ENCODE measurements around the gene GOLGA7B. TPM values are rescaled to one million over a fixed set of nuclear protein-coding genes. Genes with fewer than 3 reads are reported as not detected.

GOLGA7B gene
- total RNA-seq, 2 experiments from 2014 or later, result 1.5 to 4.3 TPM

GRCh38 chr10:97894092-97894491, 44.4 kb downstream of the GOLGA7B start:
- DNase-seq, result no peak
- Mint-ChIP-seq H3K4me1 (no peaks in the 10 kb centered on the region), H3K9me3 (ENCODE audit: low read depth) (no peaks in the 10 kb centered on the region), H3K27ac (no peak overlapping the region), H3K36me3 (no peaks in the 10 kb centered on the region), H3K27me3 (peaks cover 13% of the 10 kb centered on the region), H3K4me3 (no peak overlapping the region)
- ATAC-seq, result no peak
- CTCF ChIA-PET, result interaction anchor here (1.0 kb wide), 1 partner anchor 148 kb away, joined by 3 read pairs; no protein-coding TSS in a partner anchor

DNA sequence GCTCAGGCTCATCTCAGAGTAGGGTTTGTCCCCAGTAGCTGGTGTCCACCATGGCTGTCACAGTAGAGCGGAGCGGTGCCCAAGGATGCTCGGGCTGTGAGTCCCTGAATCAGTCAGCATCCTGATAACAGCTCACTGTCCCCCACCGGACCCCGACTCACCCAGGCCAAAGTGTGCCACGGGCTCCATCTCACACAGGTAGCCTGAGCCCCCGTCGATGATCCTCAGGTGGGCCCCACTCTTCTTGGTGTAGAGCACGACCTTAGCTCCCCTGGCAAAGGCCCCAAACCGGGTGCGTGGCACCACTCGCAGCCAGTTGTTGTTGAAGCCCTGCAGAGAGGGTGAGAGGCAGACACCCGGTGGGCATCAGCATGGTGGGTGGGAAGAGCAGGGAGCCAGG, 45.4 kb downstream of the GOLGA7B start:
- DNase-seq (no peak), ATAC-seq (no peak)
- Mint-ChIP-seq H3K4me1 (no peaks in the 10 kb centered on the region), H3K9me3 (ENCODE audit: low read depth) (no peaks in the 10 kb centered on the region), H3K4me3 (no peak overlapping the region), H3K27me3 (peaks cover 13% of the 10 kb centered on the region), H3K27ac (no peak overlapping the region), H3K36me3 (no peaks in the 10 kb centered on the region)
- CTCF ChIA-PET, result no interaction called here

DNA sequence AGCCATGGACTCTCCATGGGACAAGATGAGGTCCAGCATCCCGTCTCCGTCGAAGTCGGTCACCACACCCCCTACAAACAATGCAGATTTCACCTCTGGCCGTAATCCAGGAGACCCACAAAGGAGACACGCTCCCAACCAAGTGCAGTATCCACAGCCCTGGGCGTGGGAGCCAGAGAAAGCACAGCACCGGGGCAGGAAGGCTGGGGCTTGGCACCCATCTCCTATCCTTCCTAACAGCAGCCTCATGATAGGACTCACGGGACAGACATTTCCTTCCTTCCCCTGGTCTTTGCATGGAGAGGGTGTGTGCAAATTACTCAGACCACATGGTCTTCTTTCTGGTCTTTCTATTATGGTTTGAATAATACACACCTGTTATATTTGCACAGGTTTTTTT, 46.3 kb downstream of the GOLGA7B start:
- DNase-seq, result no peak
- peaks cover 13% of the 10 kb centered on the region for H3K27me3 Mint-ChIP-seq
- no peak overlapping the region for H3K27ac Mint-ChIP-seq
- no peaks in the 10 kb centered on the region for H3K4me1 Mint-ChIP-seq
- no peaks in the 10 kb centered on the region for H3K9me3 Mint-ChIP-seq (ENCODE audit: low read depth)
- no peaks in the 10 kb centered on the region for H3K36me3 Mint-ChIP-seq
- no peak for ATAC-seq
- no peak overlapping the region for H3K4me3 Mint-ChIP-seq
- CTCF ChIA-PET, result no interaction called here

DNA sequence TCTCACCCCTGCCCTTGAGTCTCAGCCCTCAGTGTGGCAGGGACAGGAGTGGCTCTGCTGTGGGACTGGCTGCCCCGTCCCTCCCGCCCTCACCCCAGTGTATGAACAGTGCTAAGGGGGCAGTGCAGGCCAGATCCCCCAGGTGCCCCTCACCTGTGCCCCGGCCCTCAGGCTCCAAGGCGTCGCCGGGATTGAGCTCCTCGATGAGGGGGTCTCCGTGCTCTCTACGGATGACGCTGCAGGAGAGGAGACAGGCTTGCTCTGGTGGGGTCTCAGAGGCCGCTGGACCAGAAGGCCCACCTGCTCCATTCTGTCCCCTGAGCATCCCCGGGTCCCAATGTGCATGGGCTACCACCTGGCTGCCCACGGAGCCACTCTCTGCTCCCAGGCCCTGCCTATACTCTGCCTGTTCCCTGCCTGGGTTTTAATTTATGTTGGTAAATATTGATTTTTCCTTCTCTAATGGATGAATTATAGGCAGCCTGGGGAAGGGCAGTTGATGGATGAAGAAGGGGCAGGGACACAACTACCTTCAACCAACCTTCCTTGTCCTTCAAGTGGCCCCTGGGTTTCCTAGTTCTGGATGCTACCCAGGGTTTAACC, 47.2 kb downstream of the GOLGA7B start:
- Mint-ChIP-seq H3K27me3 (peaks cover 13% of the 10 kb centered on the region), H3K4me1 (no peaks in the 10 kb centered on the region), H3K27ac (no peak overlapping the region), H3K9me3 (ENCODE audit: low read depth) (no peaks in the 10 kb centered on the region), H3K4me3 (no peak overlapping the region), H3K36me3 (no peaks in the 10 kb centered on the region)
- ATAC-seq (no peak), DNase-seq (no peak)
- CTCF ChIA-PET, result interaction anchor here (1.1 to 2.9 kb wide), 2 partner anchors 18 to 28 kb away, joined by 3 to 13 read pairs; no protein-coding TSS in a partner anchor

GRCh38 chr10:97898429-97898828, 48.8 kb downstream of the GOLGA7B start:
- ATAC-seq (no peak), DNase-seq (no peak)
- Mint-ChIP-seq H3K4me3 (no peak overlapping the region), H3K27ac (no peak overlapping the region), H3K4me1 (no peaks in the 10 kb centered on the region), H3K9me3 (ENCODE audit: low read depth) (no peaks in the 10 kb centered on the region), H3K36me3 (no peaks in the 10 kb centered on the region), H3K27me3 (peaks cover 5% of the 10 kb centered on the region)
- CTCF ChIA-PET, result interaction anchor here (2.9 kb wide), 1 partner anchor 17 kb away, joined by 13 read pairs; no protein-coding TSS in a partner anchor

DNA sequence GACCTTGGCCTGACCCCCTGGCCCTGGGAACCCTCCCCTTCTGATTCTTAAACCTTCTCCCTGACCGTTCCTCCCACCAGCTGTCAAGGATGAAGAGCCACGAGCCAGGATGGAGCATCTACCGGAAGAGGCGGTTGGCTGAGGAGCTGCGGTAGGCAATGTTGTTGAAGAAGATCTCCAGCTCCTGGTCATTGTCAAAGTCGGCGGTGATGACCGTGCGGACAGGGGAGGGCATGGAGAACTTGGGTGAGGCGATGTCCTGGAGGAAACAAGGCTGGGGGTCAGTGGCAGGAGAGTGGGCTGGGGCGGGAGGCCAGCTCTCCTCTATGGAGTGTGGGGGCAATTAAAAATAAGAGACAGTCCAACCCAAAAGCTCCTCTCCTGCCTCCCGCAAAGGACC, 51.7 kb downstream of the GOLGA7B start:
- no peaks in the 10 kb centered on the region for H3K4me1 Mint-ChIP-seq
- H3K36me3 Mint-ChIP-seq, result no peaks in the 10 kb centered on the region
- peaks cover 13% of the 10 kb centered on the region for H3K27me3 Mint-ChIP-seq
- H3K9me3 Mint-ChIP-seq (ENCODE audit: low read depth), result no peaks in the 10 kb centered on the region
- no peak overlapping the region for H3K4me3 Mint-ChIP-seq
- no peak for DNase-seq
- CTCF ChIA-PET, result interaction anchor here (1.5 kb wide), 1 partner anchor 200 kb away, joined by 5 read pairs; no protein-coding TSS in a partner anchor
- no peak overlapping the region for H3K27ac Mint-ChIP-seq
- ATAC-seq, result no peak

DNA sequence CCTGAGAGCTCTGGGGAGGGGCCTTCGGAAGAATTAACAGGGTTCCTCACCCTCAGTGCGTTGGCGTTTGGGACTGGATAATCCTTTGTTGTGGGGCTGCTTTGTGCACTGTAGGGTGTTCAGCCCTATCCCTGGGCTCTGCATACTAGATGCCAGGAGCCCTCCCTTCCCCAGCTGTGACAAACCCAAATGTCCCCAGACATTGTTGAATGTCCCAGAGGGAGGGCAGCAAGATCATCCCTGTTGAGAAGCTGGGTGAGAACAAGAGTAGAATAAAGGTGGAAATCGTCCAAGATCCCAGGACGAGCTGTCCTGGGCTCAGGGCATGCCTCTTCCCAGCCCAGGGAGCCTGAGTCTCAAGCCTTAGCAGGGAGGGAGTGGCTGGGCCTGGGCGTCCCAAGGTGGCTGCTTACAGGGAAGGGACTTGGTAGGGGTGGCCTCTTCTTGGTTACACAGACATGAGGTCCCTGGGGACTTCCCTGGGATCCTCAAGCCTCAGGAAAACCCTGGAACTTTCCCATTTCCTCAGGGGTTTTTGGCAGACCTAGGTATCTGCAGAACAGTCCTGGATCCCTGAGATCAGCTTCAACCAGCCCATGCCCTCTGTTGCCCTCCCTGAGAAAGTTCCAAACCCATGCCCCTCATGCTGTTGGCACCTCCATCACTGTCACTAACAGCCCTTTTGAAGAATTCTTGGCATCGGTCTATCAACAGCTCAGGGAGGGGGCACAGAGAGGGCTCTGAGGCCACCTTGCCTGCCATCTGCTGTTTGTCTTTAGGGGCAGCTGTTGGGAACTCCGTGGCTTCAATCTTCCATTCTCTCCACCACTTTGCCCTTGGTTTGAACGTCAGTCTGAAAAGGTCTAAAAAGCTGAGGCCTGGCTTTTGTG, 53.7 kb downstream of the GOLGA7B start:
- Mint-ChIP-seq H3K9me3 (ENCODE audit: low read depth) (no peaks in the 10 kb centered on the region), H3K36me3 (no peaks in the 10 kb centered on the region), H3K27me3 (peaks cover 16% of the 10 kb centered on the region), H3K4me3 (no peak overlapping the region), H3K4me1 (no peaks in the 10 kb centered on the region), H3K27ac (no peak overlapping the region)
- ATAC-seq, result no peak
- no peak for DNase-seq
- CTCF ChIA-PET, result interaction anchor here (2.0 kb wide), 1 partner anchor 12 kb away, joined by 13 read pairs; no protein-coding TSS in a partner anchor

DNA sequence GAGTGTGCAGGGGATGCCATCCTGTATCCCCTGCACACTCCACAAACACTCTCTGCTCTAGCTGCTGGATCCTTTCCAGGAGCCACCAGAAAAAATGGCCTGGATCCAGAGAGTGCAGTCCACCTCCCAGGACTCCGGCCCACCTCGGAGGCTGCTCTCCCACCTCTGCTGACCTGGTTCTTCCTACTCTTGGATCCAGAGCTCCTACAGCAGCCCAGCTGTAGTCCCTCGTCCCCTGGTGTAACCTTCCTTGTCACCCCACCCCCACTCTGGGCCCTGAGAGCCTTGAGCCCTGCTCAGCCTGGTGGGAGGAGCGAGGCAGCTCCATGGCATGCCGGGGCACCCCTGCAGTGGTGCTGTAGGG, 54.4 kb downstream of the GOLGA7B start:
- Mint-ChIP-seq H3K4me3 (no peak overlapping the region), H3K36me3 (no peaks in the 10 kb centered on the region), H3K27ac (no peak overlapping the region), H3K4me1 (no peaks in the 10 kb centered on the region), H3K27me3 (peaks cover 17% of the 10 kb centered on the region), H3K9me3 (ENCODE audit: low read depth) (no peaks in the 10 kb centered on the region)
- CTCF ChIA-PET, result interaction anchor here (2.0 kb wide), 1 partner anchor 11 kb away, joined by 13 read pairs; no protein-coding TSS in a partner anchor
- ATAC-seq, result no peak
- DNase-seq, result no peak

- H3K4me1 Mint-ChIP-seq, result no peaks in the 10 kb centered on the region
- H3K9me3 Mint-ChIP-seq (ENCODE audit: low read depth), result no peaks in the 10 kb centered on the region
- DNase-seq (no peak), ATAC-seq (no peak)
- no peak overlapping the region for H3K4me3 Mint-ChIP-seq
- CTCF ChIA-PET, result interaction anchor here (1.4 to 2.0 kb wide), 3 partner anchors 10 to 141 kb away, joined by 5 to 13 read pairs (median 8); no protein-coding TSS in a partner anchor
- H3K36me3 Mint-ChIP-seq, result no peaks in the 10 kb centered on the region
- H3K27ac Mint-ChIP-seq, result no peak overlapping the region
- peaks cover 19% of the 10 kb centered on the region for H3K27me3 Mint-ChIP-seq
Observed at GRCh38 chr10:97904576-97904975, 54.9 kb downstream of the GOLGA7B start.

DNA sequence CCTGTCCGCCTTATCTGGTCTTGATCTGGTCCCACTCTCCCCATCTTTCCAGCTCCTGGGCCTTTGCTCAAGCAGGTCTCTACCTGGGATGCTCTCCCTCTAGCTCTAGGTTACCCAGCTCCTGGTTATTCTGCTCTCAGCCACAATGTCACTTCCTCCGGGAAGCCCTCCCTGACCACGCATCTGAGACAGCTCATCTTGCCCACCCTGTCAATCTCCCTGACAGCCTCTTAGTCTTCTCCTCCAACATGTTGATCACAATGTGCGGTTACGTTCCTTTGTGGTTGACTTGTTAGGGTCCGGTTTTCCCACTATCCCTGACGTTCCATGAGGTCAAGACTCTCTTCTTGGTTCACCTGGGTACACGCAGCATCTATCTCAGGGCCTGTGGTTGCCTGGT, 55.6 kb downstream of the GOLGA7B start:
- CTCF ChIA-PET, result interaction anchor here (1.4 to 1.7 kb wide), 2 partner anchors 10 to 141 kb away, joined by 5 to 8 read pairs; no protein-coding TSS in a partner anchor
- no peak for ATAC-seq
- Mint-ChIP-seq H3K27me3 (peaks cover 23% of the 10 kb centered on the region), H3K4me3 (no peak overlapping the region), H3K27ac (no peak overlapping the region), H3K9me3 (ENCODE audit: low read depth) (no peaks in the 10 kb centered on the region), H3K36me3 (no peaks in the 10 kb centered on the region), H3K4me1 (no peaks in the 10 kb centered on the region)
- no peak for DNase-seq

DNA sequence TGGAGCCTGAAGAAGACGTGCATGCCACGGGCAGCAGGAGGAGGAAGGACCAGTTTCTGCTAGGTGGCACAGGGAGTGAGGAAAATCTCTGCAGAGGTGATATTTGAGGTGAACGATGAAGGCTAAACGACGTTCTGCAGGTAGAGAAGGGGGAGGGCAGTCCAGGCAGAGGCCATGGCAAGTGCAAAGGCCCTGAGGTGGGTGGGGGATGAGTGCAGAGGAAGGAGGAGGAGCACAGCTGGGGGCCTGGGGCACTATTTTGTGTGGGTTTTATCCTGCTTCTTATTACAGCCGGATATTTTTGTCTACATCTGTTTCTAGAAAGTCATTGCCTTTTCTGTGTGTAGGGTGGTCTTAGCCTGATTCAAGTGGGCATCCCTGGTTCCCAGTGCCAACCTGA, 57.6 kb downstream of the GOLGA7B start:
- ATAC-seq (no peak), DNase-seq (no peak)
- no peaks in the 10 kb centered on the region for H3K36me3 Mint-ChIP-seq
- no peaks in the 10 kb centered on the region for H3K9me3 Mint-ChIP-seq (ENCODE audit: low read depth)
- no peak overlapping the region for H3K27ac Mint-ChIP-seq
- CTCF ChIA-PET, result interaction anchor here (0.6 kb wide), 1 partner anchor 38 kb away, joined by 3 read pairs; no protein-coding TSS in a partner anchor
- H3K4me3 Mint-ChIP-seq, result no peak overlapping the region
- H3K27me3 Mint-ChIP-seq, result peaks cover 32% of the 10 kb centered on the region
- H3K4me1 Mint-ChIP-seq, result no peaks in the 10 kb centered on the region

DNA sequence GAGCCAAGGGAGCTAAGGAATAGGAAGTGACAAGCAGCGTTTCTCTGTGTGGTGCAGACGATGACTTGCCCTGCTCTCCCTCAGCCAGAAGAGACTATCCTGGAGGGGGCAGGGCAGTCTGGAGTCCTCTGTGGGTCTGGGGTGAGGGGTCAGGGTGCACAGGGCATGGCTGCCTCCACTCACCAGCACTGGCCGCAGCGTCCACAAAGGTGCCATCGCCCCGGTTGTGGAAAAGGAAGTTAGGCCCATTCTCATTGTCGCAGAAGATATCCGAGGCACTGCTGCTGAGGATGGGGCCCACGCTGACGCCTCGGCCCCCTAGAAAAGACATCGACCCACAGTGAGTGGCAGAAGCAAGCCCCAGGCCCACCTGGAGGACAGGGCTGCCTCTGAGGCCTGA, 58.2 kb downstream of the GOLGA7B start:
- Mint-ChIP-seq H3K36me3 (no peaks in the 10 kb centered on the region), H3K27me3 (peaks cover 32% of the 10 kb centered on the region), H3K27ac (no peak overlapping the region), H3K4me1 (no peaks in the 10 kb centered on the region), H3K9me3 (ENCODE audit: low read depth) (no peaks in the 10 kb centered on the region), H3K4me3 (no peak overlapping the region)
- DNase-seq, result no peak
- CTCF ChIA-PET, result no interaction called here
- ATAC-seq, result no peak

DNA sequence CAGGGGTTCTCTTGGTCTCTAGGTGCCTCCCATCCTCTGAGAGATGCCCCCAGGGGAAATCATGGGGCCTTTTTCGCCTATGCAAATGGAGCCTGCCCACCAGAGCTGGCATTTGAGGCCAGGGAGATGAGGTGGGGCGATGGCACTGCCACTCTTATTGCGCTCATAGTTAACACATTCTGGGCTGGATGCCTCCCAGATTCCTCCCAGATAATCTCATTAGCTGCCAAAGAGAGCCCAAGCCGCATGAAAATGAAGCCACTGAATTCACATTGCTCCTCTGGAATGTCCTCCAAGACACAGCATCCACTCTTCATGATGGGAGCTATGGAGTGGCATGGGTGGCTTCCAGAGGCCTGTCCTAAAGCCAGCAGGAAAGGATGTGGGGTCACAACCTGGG, 61.0 kb downstream of the GOLGA7B start:
- Mint-ChIP-seq H3K27me3 (peaks cover 21% of the 10 kb centered on the region), H3K36me3 (no peaks in the 10 kb centered on the region), H3K4me1 (no peaks in the 10 kb centered on the region), H3K27ac (no peak overlapping the region), H3K4me3 (no peak overlapping the region), H3K9me3 (ENCODE audit: low read depth) (no peaks in the 10 kb centered on the region)
- no peak for DNase-seq
- no peak for ATAC-seq
- CTCF ChIA-PET, result interaction anchor here (1.6 to 3.5 kb wide), 2 partner anchors 131 to 135 kb away, joined by 3 to 9 read pairs; no protein-coding TSS in a partner anchor
